GM12892 (cell line): ENCODE data around the gene DRG2.

Source experiments
- POLR2A ChIP-seq: IDR thresholded peaks from 2 replicates; pipeline ENCODE4 v1.6.1; 2011; ENCODE audit warnings: low read depth, low read length, control low read depth
- POLR2AphosphoS5 ChIP-seq: IDR thresholded peaks from 2 replicates; pipeline ENCODE4 v1.6.1; 2011; ENCODE audit warnings: low read depth, low read length, control low read depth
- TAF1 ChIP-seq: IDR thresholded peaks from 2 replicates; pipeline ENCODE4 v1.6.1; 2011; ENCODE audit warnings: low read depth, mild to moderate bottlenecking, control low read depth, low read length, borderline replicate concordance

DNA sequence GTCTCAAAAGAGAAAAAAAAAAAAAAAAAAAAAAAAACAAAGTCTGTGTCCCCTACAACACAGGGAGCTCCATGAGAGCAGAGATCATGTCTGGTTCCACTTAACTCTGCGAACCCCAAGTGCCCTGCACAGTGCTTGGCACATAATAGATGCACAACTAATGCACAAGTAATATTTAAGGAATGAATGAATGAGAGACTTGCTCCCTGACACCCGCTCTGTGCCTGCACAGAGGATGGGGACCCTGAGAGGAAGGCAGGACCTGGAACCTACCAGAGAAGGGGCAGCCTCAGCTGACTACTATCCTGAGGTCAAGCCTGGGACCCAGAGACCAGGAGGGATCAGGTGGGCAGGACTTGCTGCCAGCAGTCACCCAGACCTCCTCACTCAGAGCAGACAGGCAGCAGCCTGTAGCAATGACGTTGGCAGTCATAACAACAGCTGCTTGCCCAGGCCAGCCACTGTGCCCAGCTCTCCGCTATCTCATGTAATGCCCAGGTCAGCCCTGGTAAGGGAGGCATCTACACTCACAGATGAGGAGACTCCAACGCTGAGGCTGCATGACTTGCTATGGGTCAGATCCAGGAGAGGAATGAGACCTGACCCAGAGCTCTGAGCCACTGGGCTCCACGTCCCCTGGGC, 23.7 kb downstream of the DRG2 start:
- TF ChIP-seq TAF1 (no peak), POLR2A (no peak), POLR2AphosphoS5 (no peak)
